Lower lobe of right lung (tissue), 2 donors: ENCODE measurements around the gene MOXD1. TPM values are rescaled to one million over a fixed set of nuclear protein-coding genes. Genes with fewer than 3 reads are reported as not detected.

ENCODE experiments used
- ATAC-seq, 2 donors: fragments of 200-7000 bp; cut with Tn5 transposase; one replicate each; pipeline ENCODE4 v1.9.1; 2020 to 2022; ENCODE audit warnings: mild to moderate bottlenecking in 2 of 2, moderate library complexity in 2 of 2
- DNase-seq: peaks from one replicate; pipeline ENCODE4 v3.0.0-alpha.2; 2020
- H3K27ac ChIP-seq: fragments of 200-600 bp; one replicate; pipeline ENCODE4 v1.8.0; 2022
- H3K27me3 ChIP-seq: fragments of 200-600 bp; one replicate; pipeline ENCODE4 v1.8.0; 2022; ENCODE audit warnings: low read depth
- H3K36me3 ChIP-seq: fragments of 200-600 bp; one replicate; pipeline ENCODE4 v1.8.0; 2022; ENCODE audit warnings: mild to moderate bottlenecking
- H3K4me1 ChIP-seq: fragments of 200-600 bp; one replicate; pipeline ENCODE4 v1.8.0; 2022
- H3K4me3 ChIP-seq: fragments of 200-600 bp; one replicate; pipeline ENCODE4 v1.8.0; 2022; ENCODE audit warnings: mild to moderate bottlenecking
- H3K9me3 ChIP-seq: fragments of 200-600 bp; one replicate; pipeline ENCODE4 v1.8.0; 2022
- intact Hi-C: fragments of 100-400 bp; cut with DNase I; formaldehyde crosslinking; loops from one replicate; pipeline ENCODE4 v1.11.0; 2022
- total RNA-seq: library from RNA; stranded (reverse); fragmentation: NEBNext Ultra II Directional; extraction: Animal tissue kit (Norgen Biotek cat#: 25700); gene quantifications from one replicate; pipeline ENCODE4 v1.2.1, GENCODE V29; 2021
- TF ChIP-seq, protein P1 (sequence below): fragments of 200-600 bp; IDR thresholded peaks from one replicate; pipeline ENCODE4 v1.8.0; 2022; ENCODE audit warnings: antibody characterized with exemption, mild to moderate bottlenecking
- donor health status: DM: no; HTN: yes; CAD: no; lungs with severe emphysema.

The MOXD1 gene
- total RNA-seq, 1 donor from 2014 or later: 13.4 TPM

GRCh38 chr6:132256457-132256856 lies 144.8 kb downstream of the MOXD1 start:
- Histone ChIP-seq H3K4me1 (no peaks in the 10 kb centered on the region), H3K4me3 (no peak overlapping the region), H3K36me3 (no peaks in the 10 kb centered on the region), H3K27me3 (peaks cover 4% of the 10 kb centered on the region), H3K9me3 (no peaks in the 10 kb centered on the region), H3K27ac (no peak overlapping the region)
- intact Hi-C loops: no loop called here
- ATAC-seq (no peak), DNase-seq (no peak)
- TF ChIP-seq, protein P1, sequence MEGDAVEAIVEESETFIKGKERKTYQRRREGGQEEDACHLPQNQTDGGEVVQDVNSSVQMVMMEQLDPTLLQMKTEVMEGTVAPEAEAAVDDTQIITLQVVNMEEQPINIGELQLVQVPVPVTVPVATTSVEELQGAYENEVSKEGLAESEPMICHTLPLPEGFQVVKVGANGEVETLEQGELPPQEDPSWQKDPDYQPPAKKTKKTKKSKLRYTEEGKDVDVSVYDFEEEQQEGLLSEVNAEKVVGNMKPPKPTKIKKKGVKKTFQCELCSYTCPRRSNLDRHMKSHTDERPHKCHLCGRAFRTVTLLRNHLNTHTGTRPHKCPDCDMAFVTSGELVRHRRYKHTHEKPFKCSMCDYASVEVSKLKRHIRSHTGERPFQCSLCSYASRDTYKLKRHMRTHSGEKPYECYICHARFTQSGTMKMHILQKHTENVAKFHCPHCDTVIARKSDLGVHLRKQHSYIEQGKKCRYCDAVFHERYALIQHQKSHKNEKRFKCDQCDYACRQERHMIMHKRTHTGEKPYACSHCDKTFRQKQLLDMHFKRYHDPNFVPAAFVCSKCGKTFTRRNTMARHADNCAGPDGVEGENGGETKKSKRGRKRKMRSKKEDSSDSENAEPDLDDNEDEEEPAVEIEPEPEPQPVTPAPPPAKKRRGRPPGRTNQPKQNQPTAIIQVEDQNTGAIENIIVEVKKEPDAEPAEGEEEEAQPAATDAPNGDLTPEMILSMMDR: no peak

DNA sequence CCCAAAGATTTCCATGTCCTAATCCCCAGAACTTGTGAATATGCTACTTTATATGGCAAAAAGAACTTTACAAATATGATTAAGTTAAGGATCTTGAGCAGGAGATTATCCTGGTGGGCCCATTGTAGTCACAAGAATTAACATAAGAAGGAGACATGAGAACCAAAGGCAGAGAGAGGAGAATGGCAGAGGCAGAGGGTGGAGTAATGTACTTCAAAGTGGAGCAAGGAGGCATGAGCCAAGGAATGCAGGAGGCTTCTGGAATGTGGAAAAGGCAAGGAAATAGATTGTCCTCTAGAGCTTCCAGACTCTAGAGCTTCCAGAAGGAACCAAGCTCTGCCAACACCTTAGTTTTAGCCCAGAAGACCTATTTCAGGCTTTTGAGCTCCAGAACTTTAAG lies 147.4 kb downstream of the MOXD1 start:
- H3K9me3 ChIP-seq: no peaks in the 10 kb centered on the region
- intact Hi-C loops: no loop called here
- peaks cover 4% of the 10 kb centered on the region for H3K27me3 ChIP-seq
- DNase-seq (no peak), ATAC-seq (no peak)
- no peaks in the 10 kb centered on the region for H3K36me3 ChIP-seq
- H3K4me3 ChIP-seq: no peak overlapping the region
- TF ChIP-seq, protein P1: no peak
- no peaks in the 10 kb centered on the region for H3K4me1 ChIP-seq
- no peak overlapping the region for H3K27ac ChIP-seq

GRCh38 chr6:132253211-132253610 lies 148.1 kb downstream of the MOXD1 start:
- ATAC-seq: no peak
- Histone ChIP-seq H3K36me3 (no peaks in the 10 kb centered on the region), H3K27me3 (peaks cover 4% of the 10 kb centered on the region), H3K4me1 (no peaks in the 10 kb centered on the region), H3K4me3 (no peak overlapping the region), H3K27ac (no peak overlapping the region), H3K9me3 (no peaks in the 10 kb centered on the region)
- DNase-seq: no peak
- intact Hi-C loops: no loop called here
- TF ChIP-seq, protein P1: no peak

DNA sequence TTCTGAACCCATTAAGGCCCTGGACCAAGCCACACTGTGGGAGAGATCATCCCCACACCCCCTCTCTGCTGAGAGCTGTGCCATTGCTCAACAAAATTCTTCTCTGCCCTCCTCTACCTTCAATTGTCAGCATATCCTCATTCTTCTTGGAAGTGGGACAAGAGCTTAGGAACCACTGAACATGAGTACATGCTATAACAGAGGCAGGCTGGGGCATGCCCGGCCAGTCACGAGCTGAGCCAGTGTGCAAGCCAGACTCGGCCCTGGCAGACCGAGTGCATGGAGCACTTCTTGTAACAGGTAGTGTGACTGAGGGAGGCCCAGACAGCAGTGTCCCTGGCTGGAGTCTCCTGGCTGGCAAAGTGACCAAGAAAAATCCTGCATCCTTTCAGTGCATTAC lies 149.2 kb downstream of the MOXD1 start:
- peaks cover 4% of the 10 kb centered on the region for H3K27me3 ChIP-seq
- no peaks in the 10 kb centered on the region for H3K9me3 ChIP-seq
- TF ChIP-seq, protein P1: no peak
- H3K4me3 ChIP-seq: no peak overlapping the region
- no peak for DNase-seq
- H3K27ac ChIP-seq: no peak overlapping the region
- ATAC-seq: no peak
- no peaks in the 10 kb centered on the region for H3K4me1 ChIP-seq
- intact Hi-C loops: no loop called here
- no peaks in the 10 kb centered on the region for H3K36me3 ChIP-seq

- TF ChIP-seq, protein P1: no peak
- H3K9me3 ChIP-seq: no peaks in the 10 kb centered on the region
- peaks cover 2% of the 10 kb centered on the region for H3K27me3 ChIP-seq
- no peak overlapping the region for H3K4me3 ChIP-seq
- intact Hi-C loops: no loop called here
- H3K27ac ChIP-seq: no peak overlapping the region
- no peak for ATAC-seq
- DNase-seq: no peak
- H3K4me1 ChIP-seq: no peaks in the 10 kb centered on the region
- H3K36me3 ChIP-seq: no peaks in the 10 kb centered on the region
Measured at GRCh38 chr6:132251711-132252110, 149.6 kb downstream of the MOXD1 start.
